GM23248 (cell line): ENCODE results near the gene MED12L.

Source experiments
- EZH2 ChIP-seq: fragments of 200-600 bp; sonication (generic); IDR thresholded peaks from 2 replicates; pipeline ENCODE4 v1.6.1; 2018; ENCODE audit warnings: antibody characterized with exemption, mild to moderate bottlenecking; ENCODE audit not compliant: insufficient read depth, poor library complexity, severe bottlenecking
- EZH2phosphoT487 ChIP-seq: fragments of 200-600 bp; sonication (generic); IDR thresholded peaks from 2 replicates; pipeline ENCODE4 v1.6.1; 2018; ENCODE audit warnings: antibody characterized with exemption, moderate library complexity, mild to moderate bottlenecking, low read depth; ENCODE audit not compliant: insufficient read depth

GRCh38 chr3:151197228-151197627 lies 111.8 kb downstream of the MED12L start:
- TF ChIP-seq EZH2: no peak
- no peak for TF ChIP-seq EZH2phosphoT487
